GM19025 (cell line): ENCODE data around the gene NR1H3.

ENCODE experiments used
- ATAC-seq: cut with Tn5 transposase; IDR thresholded peaks from one replicate; pipeline ENCODE4 v1.9.1; 2021; ENCODE audit warnings: mild to moderate bottlenecking, low read depth, moderate library complexity; ENCODE audit not compliant: unreplicated experiment

Gene NR1H3

GRCh38 chr11:47243454-47243853 is 14.3 kb upstream of the NR1H3 start:
- no peak for ATAC-seq

GRCh38 chr11:47244448-47245350 is 13.1 kb upstream of the NR1H3 start:
- no peak for ATAC-seq

- ATAC-seq, result no peak
These were observed 12.0 kb upstream of the NR1H3 start for GRCh38 chr11:47245611-47246357.

GRCh38 chr11:47247502-47247901 is 10.3 kb upstream of the NR1H3 start:
- no peak for ATAC-seq

GRCh38 chr11:47248304-47248663 is 9.5 kb upstream of the NR1H3 start:
- ATAC-seq, result peak; percentile 24

- peak; percentile 90 for ATAC-seq
These were observed 9.0 kb upstream of the NR1H3 start, which contains the start of gene ACP2 for GRCh38 chr11:47248664-47249377. Gene ACP2 (minus strand): TSS chr11:47248814. CDS start chr11:47248789, 25 bp downstream.

GRCh38 chr11:47249378-47249715 is 8.4 kb upstream of the NR1H3 start:
- ATAC-seq, result no peak

GRCh38 chr11:47251751-47252150 is 6.0 kb upstream of the NR1H3 start:
- ATAC-seq, result no peak

- no peak for ATAC-seq
These were observed 4.1 kb upstream of the NR1H3 start for GRCh38 chr11:47253660-47254059.

- ATAC-seq, result no peak
These were observed 3.4 kb upstream of the NR1H3 start for GRCh38 chr11:47254386-47254785.

- ATAC-seq, result no peak
These were observed 1.4 kb upstream of the NR1H3 start for GRCh38 chr11:47256374-47256773.

GRCh38 chr11:47257177-47257516 is 649 bp upstream of the NR1H3 start:
- no peak for ATAC-seq

GRCh38 chr11:47258317-47258902 is 614 bp downstream of the NR1H3 start:
- ATAC-seq, result no peak

- ATAC-seq, result no peak
These were observed 1.6 kb downstream of the NR1H3 start for GRCh38 chr11:47259232-47259977.

GRCh38 chr11:47260366-47260765 is 2.6 kb downstream of the NR1H3 start:
- no peak for ATAC-seq

- ATAC-seq, result no peak
These were observed 3.5 kb downstream of the NR1H3 start for GRCh38 chr11:47261291-47261800.

GRCh38 chr11:47264119-47264518 is 6.3 kb downstream of the NR1H3 start:
- ATAC-seq, result no peak

GRCh38 chr11:47264521-47264920 is 6.7 kb downstream of the NR1H3 start:
- no peak for ATAC-seq

GRCh38 chr11:47267876-47268275 is 10.1 kb downstream of the NR1H3 start:
- no peak for ATAC-seq

GRCh38 chr11:47268448-47269001 is 10.7 kb downstream of the NR1H3 start:
- ATAC-seq, result no peak
